Upper lobe of left lung (tissue), 6 donors: ENCODE measurements around the gene ILRUN. TPM values are rescaled to one million over a fixed set of nuclear protein-coding genes. Genes with fewer than 3 reads are reported as not detected.

Source experiments
- ATAC-seq, 2 donors: fragments of 200-7000 bp; cut with Tn5 transposase; one replicate each; pipeline ENCODE4 v1.9.1; 2022; ENCODE audit warnings: mild to moderate bottlenecking in 2 of 2, moderate library complexity in 2 of 2; ENCODE audit not compliant: low FRiP score in 2 of 2
- DNase-seq, 2 donors: peaks; one replicate each; pipeline ENCODE4 v3.0.0-alpha.2; 2019 to 2020
- H3K27ac ChIP-seq, 4 donors: fragments of 200-600 bp; sonication (generic); one replicate each; pipeline ENCODE4 v1.5.1; 2016 to 2019
- H3K27me3 ChIP-seq, 4 donors: fragments of 200-600 bp; sonication (generic); one replicate each; pipeline ENCODE4 v1.5.1; 2017 to 2019
- H3K36me3 ChIP-seq, 4 donors: fragments of 200-600 bp; sonication (generic); one replicate each; pipeline ENCODE4 v1.5.1; 2016 to 2019
- H3K4me1 ChIP-seq, 4 donors: fragments of 200-600 bp; sonication (generic); one replicate each; pipeline ENCODE4 v1.5.1; 2018 to 2019
- H3K4me3 ChIP-seq, 4 donors: fragments of 200-600 bp; sonication (generic); one replicate each; pipeline ENCODE4 v1.5.1; 2017 to 2019; ENCODE audit warnings: mild to moderate bottlenecking in 2 of 4, moderate library complexity in 1 of 4
- H3K9me3 ChIP-seq, 4 donors: fragments of 200-600 bp; sonication (generic); one replicate each; pipeline ENCODE4 v1.5.1; 2018 to 2019
- CTCF ChIP-seq, 6 experiments: fragments of 450-650 bp in 4 of 6; fragments of 200-600 bp in 2 of 6; sonication (generic) in 2 of 6; IDR thresholded peaks; one replicate each; pipeline ENCODE4 v1.5.1; 2016 to 2019; ENCODE audit warnings: antibody characterized with exemption in 6 of 6
- EP300 ChIP-seq, 4 donors: sonication (generic); formaldehyde crosslinking; IDR thresholded peaks; one replicate each; pipeline ENCODE4 v1.5.1; 2017; ENCODE audit warnings: antibody characterized with exemption in 4 of 4, control low read depth in 2 of 4
- POLR2A ChIP-seq, 4 donors: fragments of 450-650 bp; IDR thresholded peaks; one replicate each; pipeline ENCODE4 v1.5.1; 2016 to 2017; ENCODE audit warnings: antibody characterized with exemption in 4 of 4, mild to moderate bottlenecking in 2 of 4
- POLR2AphosphoS5 ChIP-seq, 2 donors: sonication (generic); formaldehyde crosslinking; IDR thresholded peaks; one replicate each; pipeline ENCODE4 v1.5.1; 2017; ENCODE audit warnings: antibody characterized with exemption in 2 of 2
- WGBS, 2 donors: methylation state at CpG; one replicate each; pipeline ENCODE4 v1.1.5; 2017 to 2018; 5-methylcytosine and 5-hydroxymethylcytosine counted together
- total RNA-seq, 6 donors: library from RNA; depleted of rRNA in 4 of 6; stranded (reverse); fragments of >200 nt in 4 of 6; gene quantifications; one replicate each; pipeline versions ENCODE4 v1.1.0 to v1.2.1, GENCODE V29; 2016 to 2021
- donor health status: DM: no; HTN: no; CAD: no; lungs with moderate emphysema.
- donor health status: DM: no; HTN: yes; CAD: no; lungs with severe emphysema.

Gene ILRUN
- total RNA-seq, 6 donors from 2014 or later, result 50.3 to 111 (median 93.6) TPM

DNA sequence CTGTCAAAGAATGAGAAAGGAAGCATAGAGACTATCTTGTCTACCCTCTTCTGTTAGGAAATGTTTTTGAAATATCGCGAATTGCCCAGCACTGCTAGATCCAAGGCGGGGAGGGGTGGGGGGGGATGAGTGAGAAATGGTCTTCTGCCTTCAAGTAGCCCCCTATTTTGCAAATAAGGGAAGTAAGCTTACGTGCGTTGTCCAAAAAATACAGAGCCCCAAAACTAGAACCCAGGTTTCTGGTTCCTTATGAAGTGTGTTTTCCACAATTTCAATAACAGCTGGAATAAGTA, 923 bp upstream of the ILRUN start:
- no peaks in the 10 kb centered on the region for H3K36me3 ChIP-seq
- no peak for ATAC-seq
- peak overlapping the region; percentile 90 to 99 (median 94) for H3K27ac ChIP-seq
- peak overlapping the region in 3 of 4 donors; percentile 62 to 96 (median 85) for H3K4me3 ChIP-seq
- WGBS, 2 donors, result 56 to 59% methylated on average over 5 of the region's 5 CpGs
- H3K27me3 ChIP-seq, result no peaks in the 10 kb centered on the region
- H3K4me1 ChIP-seq, result peaks cover 31 to 40% (median 33%) of the 10 kb centered on the region in 4 donors
- TF ChIP-seq EP300 (IDR thresholded peaks at IDR 0.05), result no peak
- no peak for DNase-seq
- no peaks in the 10 kb centered on the region for H3K9me3 ChIP-seq

GRCh38 chr6:34696189-34696738, 303 bp downstream of the ILRUN start:
- Histone ChIP-seq H3K27ac (peak overlapping the region; percentile 90 to 99 (median 94)), H3K4me1 (peaks cover 31 to 43% (median 38%) of the 10 kb centered on the region in 4 donors), H3K4me3 (peak overlapping the region; percentile 62 to 96 (median 74)), H3K36me3 (no peaks in the 10 kb centered on the region), H3K27me3 (no peaks in the 10 kb centered on the region), H3K9me3 (no peaks in the 10 kb centered on the region)
- WGBS, 2 donors, result 0 to 1% methylated on average over 29 to 34 of the region's 41 CpGs
- TF ChIP-seq POLR2A (IDR thresholded peaks at IDR 0.05) (peak in 1 of 4 donors; percentile 41), CTCF (IDR thresholded peaks at IDR 0.05) (no peak), EP300 (IDR thresholded peaks at IDR 0.05) (no peak), POLR2AphosphoS5 (IDR thresholded peaks at IDR 0.05) (peak in 1 of 2 donors; percentile 1)
- peak; percentile 76 to 78 for ATAC-seq
- no peak for DNase-seq

DNA sequence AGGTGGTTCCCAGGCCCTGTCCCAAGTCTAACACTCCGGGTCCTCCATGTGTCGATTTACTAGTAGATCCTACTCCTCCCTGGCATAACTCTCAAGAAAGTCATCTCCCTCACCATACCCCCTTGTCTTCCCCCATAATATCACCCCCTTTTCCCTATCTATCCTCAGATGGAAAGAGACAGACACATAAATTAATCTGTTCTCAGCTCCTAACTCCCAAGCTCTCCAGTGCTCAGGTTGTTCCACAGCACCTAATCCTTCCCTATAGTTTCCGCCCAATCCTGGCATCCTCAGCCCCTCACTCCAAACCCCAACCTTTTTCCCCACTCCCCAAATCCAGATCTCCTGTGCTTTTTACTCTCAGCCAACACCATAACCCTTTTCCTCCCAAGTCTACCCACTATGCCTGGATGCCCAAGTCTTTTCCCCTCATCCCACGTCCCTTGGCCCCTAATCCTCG, 808 bp downstream of the ILRUN start:
- TF ChIP-seq POLR2AphosphoS5 (IDR thresholded peaks at IDR 0.05) (no peak), POLR2A (IDR thresholded peaks at IDR 0.05) (no peak), EP300 (IDR thresholded peaks at IDR 0.05) (no peak), CTCF (IDR thresholded peaks at IDR 0.05) (no peak)
- 9 to 16% methylated on average over 5 of the region's 5 CpGs for WGBS, 2 donors
- Histone ChIP-seq H3K27ac (peak overlapping the region; percentile 90 to 99 (median 94)), H3K4me1 (peaks cover 34 to 46% (median 38%) of the 10 kb centered on the region in 4 donors), H3K36me3 (no peaks in the 10 kb centered on the region), H3K4me3 (peak overlapping the region; percentile 62 to 96 (median 74)), H3K9me3 (no peaks in the 10 kb centered on the region), H3K27me3 (no peaks in the 10 kb centered on the region)
- ATAC-seq (no peak), DNase-seq (no peak)

- Histone ChIP-seq H3K36me3 (no peaks in the 10 kb centered on the region), H3K4me3 (no peak overlapping the region), H3K27me3 (no peaks in the 10 kb centered on the region), H3K4me1 (peaks cover 31 to 61% (median 37%) of the 10 kb centered on the region in 4 donors), H3K9me3 (no peaks in the 10 kb centered on the region), H3K27ac (no peak overlapping the region)
- DNase-seq, result no peak
- ATAC-seq, result no peak
- TF ChIP-seq EP300 (IDR thresholded peaks at IDR 0.05) (no peak), POLR2A (IDR thresholded peaks at IDR 0.05) (no peak), CTCF (IDR thresholded peaks at IDR 0.05) (no peak), POLR2AphosphoS5 (IDR thresholded peaks at IDR 0.05) (no peak)
- WGBS, 2 donors, result 91 to 93% methylated on average over 4 of the region's 4 CpGs
Observed at GRCh38 chr6:34692280-34692679, 4.3 kb downstream of the ILRUN start.

DNA sequence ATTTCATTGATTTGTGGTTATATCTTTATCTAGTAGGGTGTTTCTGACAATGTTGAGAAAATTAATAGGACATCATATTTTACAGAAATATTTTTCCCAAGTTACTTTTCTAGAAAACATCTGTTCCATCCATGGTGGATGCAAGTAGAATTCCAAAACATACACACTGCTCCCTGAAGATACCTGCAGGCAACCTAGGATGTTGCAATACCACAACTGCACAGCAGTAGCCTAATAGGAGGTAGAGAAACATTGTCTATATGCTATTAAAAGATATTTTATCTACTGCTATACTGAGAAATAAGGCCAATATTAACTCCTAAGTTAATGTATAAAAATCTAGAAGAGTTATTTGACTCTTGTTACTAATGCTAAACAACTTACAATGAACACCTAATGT, 6.8 kb downstream of the ILRUN start:
- H3K9me3 ChIP-seq, result no peaks in the 10 kb centered on the region
- H3K36me3 ChIP-seq, result no peaks in the 10 kb centered on the region
- H3K4me1 ChIP-seq, result peaks cover 21 to 48% (median 27%) of the 10 kb centered on the region in 4 donors
- ATAC-seq, result no peak
- no peak overlapping the region for H3K27ac ChIP-seq
- DNase-seq, result no peak
- no peak for TF ChIP-seq CTCF (IDR thresholded peaks at IDR 0.05)
- TF ChIP-seq POLR2AphosphoS5 (IDR thresholded peaks at IDR 0.05), result no peak
- no peak for TF ChIP-seq POLR2A (IDR thresholded peaks at IDR 0.05)
- TF ChIP-seq EP300 (IDR thresholded peaks at IDR 0.05), result no peak
- no peak overlapping the region for H3K4me3 ChIP-seq
- no peaks in the 10 kb centered on the region for H3K27me3 ChIP-seq
